Activated naive CD8-positive, alpha-beta T cell (primary cell): ENCODE results near the gene GRIA1.

Experiments used
- H3K27ac Mint-ChIP-seq: one replicate; pipeline ENCODE4 v1.8.0; 2021; ENCODE audit warnings: mixed read lengths
- H3K27me3 Mint-ChIP-seq: one replicate; pipeline ENCODE4 v1.8.0; 2021; ENCODE audit warnings: mixed read lengths
- H3K36me3 Mint-ChIP-seq: one replicate; pipeline ENCODE4 v1.8.0; 2021; ENCODE audit warnings: mixed read lengths
- H3K4me1 Mint-ChIP-seq: one replicate; pipeline ENCODE4 v1.8.0; 2021; ENCODE audit warnings: low read depth, mixed read lengths
- H3K4me3 Mint-ChIP-seq: one replicate; pipeline ENCODE4 v1.8.0; 2021; ENCODE audit warnings: mild to moderate bottlenecking, mixed read lengths
- H3K9me3 Mint-ChIP-seq: one replicate; pipeline ENCODE4 v1.8.0; 2021; ENCODE audit warnings: low read depth, mixed read lengths

Gene GRIA1

DNA sequence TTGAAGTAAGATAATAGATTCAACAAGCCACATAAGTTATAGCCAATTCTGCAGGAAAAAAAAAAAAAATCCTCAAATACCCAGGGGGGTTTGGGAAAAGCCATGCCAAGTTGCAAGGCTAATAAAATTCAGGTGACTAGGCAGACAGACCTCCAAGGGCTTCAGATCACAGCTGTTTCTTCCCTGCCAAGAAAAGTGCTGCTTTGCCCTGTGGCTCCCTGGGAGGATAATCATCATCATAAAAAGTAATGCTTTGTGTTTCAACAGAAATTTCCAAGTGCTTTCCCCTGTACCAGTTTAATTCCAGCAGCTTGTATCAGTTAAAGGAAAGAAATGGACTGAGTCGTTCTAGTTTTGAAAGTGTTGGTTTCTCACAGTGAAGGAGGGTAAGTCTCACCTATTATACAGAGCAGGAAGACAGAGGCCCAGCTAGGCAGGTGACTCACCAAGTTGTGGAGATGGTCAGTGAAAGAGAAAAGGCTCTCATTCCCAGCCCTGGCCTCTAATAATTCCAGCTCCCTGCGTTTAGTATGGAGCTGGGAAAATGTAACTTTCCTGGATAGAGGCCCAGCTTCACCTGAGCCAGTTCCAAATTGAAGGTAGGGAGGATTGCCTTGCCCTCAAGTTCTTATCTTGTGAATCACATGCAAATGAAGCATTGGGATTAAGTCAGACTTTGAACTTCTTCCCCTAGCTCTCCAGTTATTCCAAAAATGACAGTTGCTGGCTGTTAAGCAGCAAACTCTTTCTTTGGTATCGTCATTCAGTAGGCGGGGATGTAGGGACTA, 263.4 kb downstream of the GRIA1 start:
- Mint-ChIP-seq H3K4me1 (no peaks in the 10 kb centered on the region), H3K27me3 (peaks cover 3% of the 10 kb centered on the region), H3K36me3 (no peaks in the 10 kb centered on the region), H3K9me3 (no peaks in the 10 kb centered on the region), H3K27ac (no peak overlapping the region), H3K4me3 (no peak overlapping the region)

DNA sequence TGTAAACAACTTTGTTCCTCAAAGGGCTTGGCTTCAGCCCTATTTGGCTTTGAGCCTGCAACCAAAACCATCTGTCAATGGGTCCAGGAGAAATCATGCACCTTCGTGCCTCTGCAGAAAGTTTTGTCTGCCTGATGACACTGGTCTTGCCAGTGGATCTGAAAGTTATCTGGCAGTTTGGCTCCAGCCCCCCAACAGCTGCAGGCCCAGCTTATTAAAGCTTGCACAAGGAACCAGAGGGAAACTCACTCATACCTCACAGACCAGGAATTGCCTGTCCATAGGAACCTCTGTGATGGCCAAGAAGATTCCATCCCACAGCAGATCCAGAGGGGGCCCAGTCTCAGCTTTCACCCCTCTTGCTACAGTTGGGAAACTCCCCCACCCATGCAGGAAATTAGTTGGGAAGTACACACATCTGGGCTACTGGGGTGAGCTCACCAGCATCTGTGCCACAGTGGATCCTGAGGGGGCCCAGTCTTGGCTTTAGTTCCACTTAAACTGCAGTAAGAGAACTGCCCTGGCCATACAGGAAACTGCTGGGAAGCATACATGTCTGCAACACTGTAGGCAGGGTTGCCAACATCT, 265.5 kb downstream of the GRIA1 start:
- no peak overlapping the region for H3K4me3 Mint-ChIP-seq
- no peak overlapping the region for H3K27ac Mint-ChIP-seq
- H3K36me3 Mint-ChIP-seq = no peaks in the 10 kb centered on the region
- no peaks in the 10 kb centered on the region for H3K9me3 Mint-ChIP-seq
- peaks cover 2% of the 10 kb centered on the region for H3K27me3 Mint-ChIP-seq
- H3K4me1 Mint-ChIP-seq = no peaks in the 10 kb centered on the region

DNA sequence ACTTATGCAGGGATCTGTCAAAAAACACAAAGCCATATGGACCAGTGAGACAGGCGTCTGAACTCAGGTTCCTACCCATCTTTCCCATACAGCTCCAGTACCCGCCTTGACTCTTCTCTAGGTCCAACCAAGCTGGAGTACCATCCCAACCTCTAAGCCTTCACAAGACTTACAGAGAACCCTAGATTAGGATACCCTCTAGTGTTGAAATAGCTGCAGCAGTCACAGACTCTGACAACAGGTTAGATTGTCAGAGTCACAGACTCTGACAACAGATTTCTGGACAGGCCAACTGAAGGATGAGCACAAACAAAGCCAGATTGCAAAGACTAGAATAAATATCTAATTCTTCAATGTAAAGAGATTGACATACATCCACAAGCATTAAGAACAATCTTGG, 266.1 kb downstream of the GRIA1 start:
- Mint-ChIP-seq H3K4me3 (no peak overlapping the region), H3K4me1 (no peaks in the 10 kb centered on the region), H3K27me3 (peaks cover 2% of the 10 kb centered on the region), H3K9me3 (no peaks in the 10 kb centered on the region), H3K27ac (no peak overlapping the region), H3K36me3 (no peaks in the 10 kb centered on the region)

DNA sequence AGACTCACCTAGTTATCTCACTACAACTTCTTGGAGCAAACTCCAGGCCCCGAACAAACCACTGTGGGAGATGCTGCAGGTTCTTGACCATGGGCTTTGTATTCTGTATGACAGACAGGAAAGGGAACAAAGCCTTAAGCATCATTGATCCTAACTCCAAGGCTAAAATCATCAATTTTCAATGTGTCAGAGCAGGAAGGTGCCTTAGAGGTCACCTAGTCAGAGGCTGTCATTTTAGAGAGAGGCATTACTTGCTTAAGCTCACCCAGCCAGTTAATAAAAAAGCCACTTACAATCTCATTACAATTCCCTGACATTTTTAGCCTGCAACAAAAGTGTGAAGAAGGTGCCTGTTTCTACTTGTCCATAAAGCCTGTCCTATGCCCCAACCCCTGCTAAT, 275.5 kb downstream of the GRIA1 start:
- Mint-ChIP-seq H3K36me3 (no peaks in the 10 kb centered on the region), H3K4me3 (no peak overlapping the region)

DNA sequence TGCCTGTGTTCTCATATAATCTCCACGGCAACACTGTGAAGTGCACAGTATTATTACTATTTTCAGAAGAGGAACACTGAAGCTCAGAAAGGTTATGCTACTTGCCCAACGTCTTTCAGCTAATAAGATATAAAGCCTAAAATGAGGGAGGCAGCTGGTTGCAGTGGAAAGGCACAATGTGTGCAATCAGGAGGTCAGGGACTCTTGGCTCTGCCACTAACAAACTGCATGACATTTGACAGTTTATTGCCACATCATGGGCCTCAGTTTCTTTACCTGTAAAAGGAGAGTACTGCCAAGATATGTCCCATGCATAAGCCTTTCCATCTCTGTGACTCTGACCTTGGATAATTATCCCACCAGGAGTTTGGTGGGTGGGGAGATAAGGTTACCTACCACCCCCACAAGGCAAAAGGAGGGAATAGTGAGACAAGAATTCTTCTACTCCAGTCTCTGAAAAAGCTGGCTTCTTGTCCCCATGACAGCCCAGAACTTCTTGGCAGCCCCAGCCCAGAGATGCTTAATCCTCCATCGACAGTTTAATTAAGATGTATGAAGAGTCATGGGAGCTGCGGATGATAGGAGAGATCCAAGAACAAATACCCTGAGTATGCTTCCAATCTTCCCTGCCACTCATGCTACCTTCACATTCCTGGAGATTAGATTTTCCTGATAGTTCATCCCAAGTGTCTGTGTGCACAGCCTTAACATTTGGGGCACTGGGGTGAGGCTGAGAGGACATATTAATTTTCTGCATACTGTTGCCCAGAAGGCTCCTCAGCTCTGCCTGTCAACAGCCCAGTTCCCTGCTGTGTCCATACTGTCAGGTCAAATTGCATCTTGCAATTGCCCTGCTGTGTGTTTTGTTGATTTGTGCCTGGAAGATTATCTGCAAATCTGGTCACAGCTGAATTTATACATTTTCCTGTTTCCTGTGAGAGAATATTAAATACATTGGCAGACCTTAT, 277.0 kb downstream of the GRIA1 start:
- H3K4me3 Mint-ChIP-seq = no peak overlapping the region
- H3K36me3 Mint-ChIP-seq = no peaks in the 10 kb centered on the region
- no peaks in the 10 kb centered on the region for H3K4me1 Mint-ChIP-seq
- peaks cover 10% of the 10 kb centered on the region for H3K9me3 Mint-ChIP-seq
- H3K27me3 Mint-ChIP-seq = peaks cover 2% of the 10 kb centered on the region
- no peak overlapping the region for H3K27ac Mint-ChIP-seq

More for the DNA sequence above, 275.5 kb downstream of the GRIA1 start:
- peaks cover 15% of the 10 kb centered on the region for H3K9me3 Mint-ChIP-seq
- peaks cover 2% of the 10 kb centered on the region for H3K27me3 Mint-ChIP-seq
- H3K4me1 Mint-ChIP-seq = no peaks in the 10 kb centered on the region
- H3K27ac Mint-ChIP-seq = no peak overlapping the region

DNA sequence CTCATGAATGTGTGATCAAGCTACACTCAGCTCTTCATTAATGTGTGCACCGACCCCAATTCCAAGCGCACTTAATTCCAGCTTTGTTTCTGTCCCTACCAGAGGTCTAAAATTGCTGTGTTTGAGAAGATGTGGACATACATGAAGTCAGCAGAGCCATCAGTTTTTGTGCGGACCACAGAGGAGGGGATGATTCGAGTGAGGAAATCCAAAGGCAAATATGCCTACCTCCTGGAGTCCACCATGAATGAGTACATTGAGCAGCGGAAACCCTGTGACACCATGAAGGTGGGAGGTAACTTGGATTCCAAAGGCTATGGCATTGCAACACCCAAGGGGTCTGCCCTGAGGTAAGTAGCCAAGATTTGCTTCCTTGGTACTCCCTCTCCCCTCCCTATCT, 279.6 kb downstream of the GRIA1 start:
- Mint-ChIP-seq H3K4me3 (no peak overlapping the region), H3K4me1 (no peaks in the 10 kb centered on the region), H3K27me3 (peaks cover 2% of the 10 kb centered on the region), H3K27ac (no peak overlapping the region), H3K9me3 (peaks cover under 1% of the 10 kb centered on the region), H3K36me3 (no peaks in the 10 kb centered on the region)

DNA sequence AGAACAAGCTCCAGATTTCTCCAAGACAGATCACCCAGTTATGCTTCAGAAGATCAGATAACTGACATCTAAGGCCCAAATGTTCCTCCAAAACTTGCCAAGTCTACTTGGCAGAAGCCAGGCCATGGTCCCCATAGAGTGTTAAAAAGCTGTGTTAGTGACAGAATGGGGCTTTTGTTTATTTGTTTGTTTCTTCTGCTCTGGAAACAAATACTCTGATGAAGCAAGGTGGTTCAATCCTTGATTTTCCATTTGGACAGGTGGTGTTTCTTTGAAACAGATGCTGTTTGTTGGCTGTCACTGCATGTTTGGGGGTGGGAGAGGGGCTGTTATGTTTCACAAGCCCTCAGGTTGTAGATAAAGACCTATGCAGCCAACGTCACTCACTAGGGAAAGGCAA, 284.2 kb downstream of the GRIA1 start:
- Mint-ChIP-seq H3K27me3 (peaks cover 4% of the 10 kb centered on the region), H3K4me3 (no peak overlapping the region), H3K4me1 (no peaks in the 10 kb centered on the region), H3K36me3 (no peaks in the 10 kb centered on the region), H3K9me3 (no peaks in the 10 kb centered on the region), H3K27ac (no peak overlapping the region)

DNA sequence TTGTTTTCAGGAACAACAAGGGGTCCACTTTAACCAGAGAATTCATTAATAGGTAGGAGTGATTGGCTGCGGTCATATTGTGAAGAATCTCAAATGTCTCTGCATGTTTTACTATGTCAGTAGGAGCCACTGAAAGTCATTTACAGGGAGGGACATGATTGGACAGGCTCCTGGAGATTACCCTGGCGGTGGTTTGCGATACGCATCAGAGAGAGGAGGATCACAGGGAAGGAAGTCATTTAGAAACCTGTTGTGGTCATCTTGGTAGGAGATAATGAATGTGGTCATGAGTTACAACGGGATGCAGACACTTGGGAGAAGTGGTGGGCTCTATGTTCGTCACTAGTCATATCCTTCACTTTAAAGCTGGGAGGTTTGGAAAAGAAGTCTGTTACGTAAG, 285.5 kb downstream of the GRIA1 start:
- H3K4me3 Mint-ChIP-seq = no peak overlapping the region
- peaks cover 4% of the 10 kb centered on the region for H3K27me3 Mint-ChIP-seq
- H3K36me3 Mint-ChIP-seq = no peaks in the 10 kb centered on the region
- H3K4me1 Mint-ChIP-seq = no peaks in the 10 kb centered on the region
- no peak overlapping the region for H3K27ac Mint-ChIP-seq
- H3K9me3 Mint-ChIP-seq = no peaks in the 10 kb centered on the region

DNA sequence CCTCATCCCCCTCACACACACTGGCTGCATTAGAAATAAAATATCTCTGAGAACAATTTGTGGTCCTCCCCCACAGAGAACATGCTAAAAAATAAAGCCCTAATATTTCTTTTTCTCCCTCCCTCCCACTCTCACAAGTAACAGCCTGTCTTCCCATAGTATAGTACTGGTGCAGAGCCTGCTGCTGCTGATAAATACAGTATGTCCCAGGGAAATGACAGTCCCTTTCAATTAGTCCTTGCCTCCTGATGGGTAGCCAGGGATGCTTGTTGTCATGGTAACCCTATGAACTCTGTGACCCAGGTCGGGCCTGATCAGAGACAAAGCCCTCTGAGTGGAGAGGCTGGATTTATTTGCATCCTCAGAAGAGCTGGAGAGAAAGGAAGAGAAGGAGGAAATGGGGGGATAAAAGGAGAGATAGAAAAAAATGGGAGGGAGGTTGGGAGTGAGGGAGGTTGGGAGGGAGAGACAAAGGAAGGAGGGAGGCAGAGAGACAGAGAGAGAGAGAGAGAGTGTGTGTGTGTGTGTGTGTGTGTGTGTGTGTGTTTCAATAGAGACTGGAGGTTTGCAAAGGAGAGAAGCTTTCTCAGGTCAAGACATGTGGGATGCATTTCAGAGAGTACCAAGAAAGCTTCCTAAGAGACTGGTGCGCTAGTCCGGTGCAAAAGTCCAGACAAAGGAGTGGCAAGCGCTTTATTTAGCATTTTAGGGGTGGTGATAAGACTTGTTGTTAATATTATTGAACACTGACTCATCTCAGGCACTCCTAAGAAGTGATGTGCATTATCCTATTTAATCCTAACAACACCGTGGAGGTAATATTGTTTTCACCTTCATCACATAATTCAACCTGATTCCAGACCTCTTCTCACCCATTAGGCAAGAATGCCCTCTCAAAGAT, 287.5 kb downstream of the GRIA1 start:
- Mint-ChIP-seq H3K27ac (no peak overlapping the region), H3K9me3 (no peaks in the 10 kb centered on the region), H3K4me1 (no peaks in the 10 kb centered on the region), H3K4me3 (no peak overlapping the region), H3K36me3 (no peaks in the 10 kb centered on the region), H3K27me3 (peaks cover 4% of the 10 kb centered on the region)

DNA sequence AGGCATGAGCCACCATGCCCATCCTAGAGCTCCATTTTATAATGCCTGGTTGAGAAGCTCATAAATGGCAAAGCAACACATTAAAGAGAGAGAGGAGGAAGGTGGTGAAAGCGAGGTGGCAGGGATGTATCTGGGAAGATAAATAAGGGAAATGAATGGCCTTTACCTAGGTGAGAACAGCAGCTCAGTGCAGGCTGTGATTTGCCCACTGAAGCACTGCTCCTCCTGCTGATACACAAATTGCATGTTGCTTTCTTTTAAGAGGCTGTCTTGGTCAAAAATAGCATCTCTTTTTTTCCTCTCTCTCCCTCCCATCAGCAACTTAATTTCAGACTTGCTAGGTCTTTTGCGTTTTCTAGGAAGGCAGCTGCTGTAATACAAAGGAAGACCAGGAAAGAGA, 289.4 kb downstream of the GRIA1 start:
- H3K4me1 Mint-ChIP-seq = no peaks in the 10 kb centered on the region
- no peak overlapping the region for H3K4me3 Mint-ChIP-seq
- H3K27ac Mint-ChIP-seq = no peak overlapping the region
- no peaks in the 10 kb centered on the region for H3K36me3 Mint-ChIP-seq
- H3K27me3 Mint-ChIP-seq = peaks cover 2% of the 10 kb centered on the region
- no peaks in the 10 kb centered on the region for H3K9me3 Mint-ChIP-seq

DNA sequence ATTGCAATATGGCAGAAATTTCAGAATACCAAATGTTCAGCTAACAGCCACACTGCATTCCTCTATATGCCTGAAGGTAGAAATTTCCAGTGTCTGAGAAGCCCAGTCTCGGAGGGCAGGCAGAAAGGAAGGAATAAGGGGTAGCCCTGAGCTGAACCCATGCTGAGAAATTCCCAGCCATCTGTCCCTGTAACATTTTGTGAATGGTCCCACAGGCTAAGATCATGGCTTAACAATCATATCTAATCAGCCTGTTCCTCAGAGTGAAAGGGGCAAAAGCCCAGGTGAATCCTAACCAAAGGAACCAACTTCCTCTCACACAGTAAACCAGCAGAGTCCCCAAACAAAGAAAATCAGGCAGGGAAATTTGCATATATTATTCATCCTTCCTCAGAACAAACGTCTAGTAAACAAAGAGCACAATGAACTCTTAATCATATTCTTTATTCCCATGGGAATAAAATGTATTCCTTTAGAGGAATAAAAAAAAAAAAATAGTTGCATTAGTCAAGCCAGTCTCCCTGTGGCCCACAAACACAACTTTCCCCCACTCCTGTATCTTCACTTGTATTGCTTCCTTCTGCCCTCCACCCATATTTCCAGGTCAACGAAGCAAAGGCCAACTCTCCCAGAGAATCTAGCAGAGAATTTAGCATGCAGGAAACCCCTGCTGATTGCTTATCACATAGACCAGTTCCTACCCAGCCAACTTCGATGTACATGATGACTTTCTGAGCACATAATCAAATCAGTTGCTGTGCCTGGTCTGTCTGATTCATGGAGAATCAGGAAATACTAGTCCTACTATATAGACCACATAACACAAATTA, 290.6 kb downstream of the GRIA1 start:
- Mint-ChIP-seq H3K4me3 (no peak overlapping the region), H3K9me3 (no peaks in the 10 kb centered on the region), H3K27me3 (no peaks in the 10 kb centered on the region), H3K36me3 (no peaks in the 10 kb centered on the region), H3K27ac (no peak overlapping the region), H3K4me1 (no peaks in the 10 kb centered on the region)

DNA sequence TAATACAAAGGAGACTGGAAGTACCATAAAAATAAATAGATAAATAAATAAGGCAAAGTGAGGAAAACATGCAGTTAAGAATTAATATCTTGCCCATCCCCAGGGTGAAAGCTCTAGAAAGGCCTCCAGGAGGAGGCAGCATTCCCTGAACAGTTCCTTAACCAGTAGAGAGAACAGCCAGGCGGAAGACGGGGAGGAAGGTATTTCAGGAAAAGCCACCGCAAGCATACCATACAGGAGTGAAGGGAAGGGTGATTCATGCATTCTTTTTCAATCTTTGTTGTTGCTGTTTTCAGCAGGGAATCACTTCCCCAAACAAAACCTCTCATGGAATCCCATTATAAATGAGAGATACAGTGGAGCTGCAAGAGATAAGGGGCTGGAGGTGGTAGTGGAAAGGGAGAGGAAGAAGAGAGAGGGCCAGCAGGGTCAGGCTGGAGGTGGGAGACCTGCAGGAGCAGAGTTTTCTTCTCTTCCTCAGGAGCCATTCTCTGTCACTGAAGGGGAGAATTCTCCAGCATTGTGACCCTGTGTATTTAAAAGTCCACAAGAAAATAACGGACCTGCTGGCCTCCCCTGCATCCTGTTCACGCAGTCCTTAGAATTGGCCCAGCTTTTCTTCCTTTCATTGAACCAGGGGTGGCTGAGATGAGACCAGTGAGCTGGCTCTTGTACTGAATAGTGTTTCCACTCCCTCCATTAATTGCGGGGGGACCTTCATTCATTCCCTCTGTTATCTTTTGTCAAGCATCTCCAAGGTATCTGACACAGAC, 292.3 kb downstream of the GRIA1 start:
- Mint-ChIP-seq H3K9me3 (no peaks in the 10 kb centered on the region), H3K27ac (no peak overlapping the region), H3K4me1 (no peaks in the 10 kb centered on the region), H3K36me3 (no peaks in the 10 kb centered on the region), H3K4me3 (no peak overlapping the region), H3K27me3 (no peaks in the 10 kb centered on the region)

DNA sequence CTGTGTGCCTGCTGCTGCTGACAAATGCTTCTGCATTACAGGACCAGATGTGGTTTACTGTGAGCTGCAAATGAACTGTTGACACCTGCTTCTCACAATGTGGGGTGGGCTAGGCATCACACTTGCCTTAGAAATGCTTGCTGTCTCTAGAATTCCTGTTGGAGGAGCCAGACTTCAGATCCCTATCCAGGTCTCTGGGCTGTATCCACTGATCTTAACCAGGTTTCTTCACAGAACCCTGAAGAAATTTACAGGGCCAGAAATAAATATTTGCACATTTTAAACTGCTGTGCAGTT, 292.8 kb downstream of the GRIA1 start:
- Mint-ChIP-seq H3K9me3 (no peaks in the 10 kb centered on the region), H3K36me3 (no peaks in the 10 kb centered on the region), H3K27ac (no peak overlapping the region), H3K4me3 (no peak overlapping the region), H3K27me3 (no peaks in the 10 kb centered on the region), H3K4me1 (no peaks in the 10 kb centered on the region)
